Panc1 (cell line): ENCODE results near the gene NPLOC4. TPM values are rescaled to one million over a fixed set of nuclear protein-coding genes. Genes with fewer than 3 reads are reported as not detected.
A peak's percentile ranks its signal among the peaks of the same experiment; 100 is the strongest.

Experiments used
- ATAC-seq: fragments of 200-7000 bp; cut with Tn5 transposase; 2 replicates; pipeline ENCODE4 v1.9.1; 2020; ENCODE audit warnings: mild to moderate bottlenecking, moderate library complexity
- BruUV-seq: library from RNA; stranded (reverse); fragments of 400-500 nt; replicated peaks from 2 replicates; lab custom pipeline; 2021; lab: Mats Ljungman, UMichigan
- CTCF ChIA-PET: fragments of 300-600 bp; sonication (Branson Sonifier 250); formaldehyde crosslinking; loops from one replicate; lab custom pipeline; 2022; ENCODE audit warnings: antibody characterized with exemption; lab: Charles Lee
- POLR2A ChIA-PET: fragments of 300-600 bp; sonication (Branson Sonifier 250); formaldehyde crosslinking; loops from one replicate; lab custom pipeline; 2022; ENCODE audit warnings: antibody characterized with exemption; lab: Charles Lee
- DNase-seq: peaks from one replicate; pipeline ENCODE4 v3.0.0-alpha.2; 2010; ENCODE audit warnings: low read depth, low spot score
- H3K27ac ChIP-seq: 2 replicates; pipeline ENCODE4 v1.5.1; 2011; ENCODE audit warnings: mild to moderate bottlenecking, low read length, inconsistent platforms
- H3K27me3 ChIP-seq: fragments of 200-500 bp; sonication (Bioruptor generic); 2 replicates; pipeline ENCODE4 v1.6.0; 2014; ENCODE audit warnings: low read length, inconsistent platforms; ENCODE audit not compliant: control insufficient read depth, insufficient read depth
- H3K36me3 ChIP-seq: fragments of 200-500 bp; sonication (Bioruptor generic); 2 replicates; pipeline ENCODE4 v1.5.1; 2014; ENCODE audit warnings: inconsistent platforms, mild to moderate bottlenecking, low read length, moderate library complexity; ENCODE audit not compliant: control insufficient read depth, insufficient read depth
- H3K4me1 ChIP-seq: 2 replicates; pipeline ENCODE4 v1.5.1; 2011; ENCODE audit warnings: inconsistent platforms, mild to moderate bottlenecking, low read length, moderate library complexity; ENCODE audit not compliant: control insufficient read depth, insufficient read depth
- H3K4me3 ChIP-seq, 2 experiments: 2 replicates each; pipeline ENCODE4 v1.5.1; 2011 to 2012; ENCODE audit warnings: low read depth in 2 of 2, low read length in 2 of 2, mild to moderate bottlenecking in 2 of 2, inconsistent platforms in 1 of 2, moderate library complexity in 1 of 2
- H3K9me3 ChIP-seq: fragments of 200-500 bp; sonication (Bioruptor generic); 2 replicates; pipeline ENCODE4 v1.5.1; 2014; ENCODE audit warnings: low read depth, mild to moderate bottlenecking, inconsistent platforms, low read length, moderate library complexity; ENCODE audit not compliant: control insufficient read depth, insufficient read depth
- CTCF ChIP-seq: fragments of 450-650 bp; IDR thresholded peaks from 2 replicates; pipeline ENCODE4 v1.5.1; 2017; ENCODE audit warnings: mild to moderate bottlenecking
- POLR2AphosphoS5 ChIP-seq: IDR thresholded peaks from 2 replicates; pipeline ENCODE4 v1.6.1; 2012; ENCODE audit warnings: mild to moderate bottlenecking, low read depth, low read length, moderate library complexity
- SIN3A ChIP-seq: IDR thresholded peaks from 2 replicates; pipeline ENCODE4 v1.6.1; 2012; ENCODE audit warnings: low read depth, mild to moderate bottlenecking, low read length, moderate library complexity, borderline replicate concordance; ENCODE audit not compliant: insufficient read depth
- TCF7L2 ChIP-seq: IDR thresholded peaks from 2 replicates; pipeline ENCODE4 v1.6.1; 2011; ENCODE audit warnings: mild to moderate bottlenecking, low read depth, low read length, inconsistent platforms
- in situ Hi-C: cut with HindIII; loops from 2 replicates; pipeline ENCODE4 v1.10.0; 2016; ENCODE audit warnings: low sequenced_read_pairs, low pct_unique_long_range_greater_than_20kb
- intact Hi-C: fragments of 100-400 bp; cut with micrococcal nuclease; formaldehyde crosslinking; loops from one replicate; pipeline ENCODE4 v1.10.0; 2022; ENCODE audit not compliant: unreplicated experiment
- total RNA-seq: library from RNA; stranded (reverse); gene quantifications from one replicate; pipeline ENCODE4 v1.2.1, GENCODE V29; 2021; ENCODE audit not compliant: unreplicated experiment
- TF ChIP-seq, protein P1 (sequence below), 2 experiments: IDR thresholded peaks; 2 replicates each; pipeline ENCODE4 v1.6.1; 2011 to 2012; ENCODE audit warnings: low read depth in 2 of 2, control low read depth in 1 of 2, low read length in 1 of 2, mild to moderate bottlenecking in 1 of 2, moderate library complexity in 1 of 2; ENCODE audit not compliant: insufficient read depth in 1 of 2

The NPLOC4 gene
- total RNA-seq, 1 experiment from 2014 or later: 246 TPM

DNA sequence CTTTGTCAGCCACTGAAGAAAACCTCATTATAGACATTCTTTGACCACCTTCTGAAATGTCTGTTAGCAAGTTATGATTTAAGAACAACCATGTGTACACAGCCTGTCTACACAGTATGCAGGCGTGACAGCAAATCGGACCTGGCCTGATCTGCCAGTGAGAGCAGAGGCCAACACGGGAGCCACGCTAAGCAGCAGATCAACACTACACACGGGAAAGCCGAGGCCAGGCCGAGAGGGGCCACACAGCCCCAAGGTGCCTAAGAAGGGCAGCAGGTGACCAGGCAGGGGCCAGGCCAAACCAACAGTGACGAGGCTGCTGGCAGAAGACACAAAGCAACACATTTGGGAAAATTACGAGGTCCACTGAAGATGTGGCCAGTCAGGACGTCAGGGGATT lies 68.5 kb downstream of the NPLOC4 start:
- ChIA-PET POLR2A (no interaction called here), CTCF (interaction anchor here (0.6 to 0.7 kb wide), 2 partner anchors 9 to 138 kb away, joined by 3 to 4 read pairs; no protein-coding TSS in a partner anchor)
- peaks cover 77% of the 10 kb centered on the region for H3K4me1 ChIP-seq
- H3K27me3 ChIP-seq: no peaks in the 10 kb centered on the region
- peaks cover 32% of the 10 kb centered on the region for H3K36me3 ChIP-seq
- DNase-seq (no peak), ATAC-seq (no peak)
- intact Hi-C loops (no loop called here), in situ Hi-C loops (no loop called here)
- H3K27ac ChIP-seq: peak overlapping the region; percentile 100
- no peaks in the 10 kb centered on the region for H3K9me3 ChIP-seq
- no peak overlapping the region for H3K4me3 ChIP-seq
- BruUV-seq: no TSS peak
- TF ChIP-seq POLR2AphosphoS5 (no peak), SIN3A (no peak)
- TF ChIP-seq, protein P1, sequence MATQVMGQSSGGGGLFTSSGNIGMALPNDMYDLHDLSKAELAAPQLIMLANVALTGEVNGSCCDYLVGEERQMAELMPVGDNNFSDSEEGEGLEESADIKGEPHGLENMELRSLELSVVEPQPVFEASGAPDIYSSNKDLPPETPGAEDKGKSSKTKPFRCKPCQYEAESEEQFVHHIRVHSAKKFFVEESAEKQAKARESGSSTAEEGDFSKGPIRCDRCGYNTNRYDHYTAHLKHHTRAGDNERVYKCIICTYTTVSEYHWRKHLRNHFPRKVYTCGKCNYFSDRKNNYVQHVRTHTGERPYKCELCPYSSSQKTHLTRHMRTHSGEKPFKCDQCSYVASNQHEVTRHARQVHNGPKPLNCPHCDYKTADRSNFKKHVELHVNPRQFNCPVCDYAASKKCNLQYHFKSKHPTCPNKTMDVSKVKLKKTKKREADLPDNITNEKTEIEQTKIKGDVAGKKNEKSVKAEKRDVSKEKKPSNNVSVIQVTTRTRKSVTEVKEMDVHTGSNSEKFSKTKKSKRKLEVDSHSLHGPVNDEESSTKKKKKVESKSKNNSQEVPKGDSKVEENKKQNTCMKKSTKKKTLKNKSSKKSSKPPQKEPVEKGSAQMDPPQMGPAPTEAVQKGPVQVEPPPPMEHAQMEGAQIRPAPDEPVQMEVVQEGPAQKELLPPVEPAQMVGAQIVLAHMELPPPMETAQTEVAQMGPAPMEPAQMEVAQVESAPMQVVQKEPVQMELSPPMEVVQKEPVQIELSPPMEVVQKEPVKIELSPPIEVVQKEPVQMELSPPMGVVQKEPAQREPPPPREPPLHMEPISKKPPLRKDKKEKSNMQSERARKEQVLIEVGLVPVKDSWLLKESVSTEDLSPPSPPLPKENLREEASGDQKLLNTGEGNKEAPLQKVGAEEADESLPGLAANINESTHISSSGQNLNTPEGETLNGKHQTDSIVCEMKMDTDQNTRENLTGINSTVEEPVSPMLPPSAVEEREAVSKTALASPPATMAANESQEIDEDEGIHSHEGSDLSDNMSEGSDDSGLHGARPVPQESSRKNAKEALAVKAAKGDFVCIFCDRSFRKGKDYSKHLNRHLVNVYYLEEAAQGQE (IDR thresholded peaks at IDR 0.05; ENCODE audit: insufficient read depth in 1 of 2, low read depth in 2 of 2, low read length in 1 of 2): no peak

GRCh38 chr17:81567191-81567590 lies 69.7 kb downstream of the NPLOC4 start:
- in situ Hi-C loops (no loop called here), intact Hi-C loops (loop anchor here (2.0 kb wide), 1 partner anchor 14 kb away; the partner anchor contains the start of gene FAAP100)
- Histone ChIP-seq H3K27ac (peak overlapping the region; percentile 100), H3K4me3 (peak overlapping the region in 1 of 2 experiments; percentile 17; a peak in 1 of 4 replicates), H3K9me3 (no peaks in the 10 kb centered on the region), H3K27me3 (no peaks in the 10 kb centered on the region), H3K36me3 (peaks cover 26% of the 10 kb centered on the region), H3K4me1 (peaks cover 76% of the 10 kb centered on the region)
- TF ChIP-seq SIN3A: no peak
- TF ChIP-seq, protein P1 (IDR thresholded peaks at IDR 0.05; ENCODE audit: insufficient read depth in 1 of 2, low read depth in 2 of 2, low read length in 1 of 2): no peak
- no peak for TF ChIP-seq CTCF
- TF ChIP-seq TCF7L2: no peak
- no peak for TF ChIP-seq POLR2AphosphoS5
- DNase-seq (no peak), ATAC-seq (peak; percentile 2; the same call in 1 of the 2 replicates)
- ChIA-PET CTCF (interaction anchor here (1.4 kb wide), 1 partner anchor 13 kb away, joined by 5 read pairs; no protein-coding TSS in a partner anchor), POLR2A (no interaction called here)
- BruUV-seq: no TSS peak
